GM19025 (cell line): Measurements from ENCODE around the gene FAH.

Source experiments
- ATAC-seq: cut with Tn5 transposase; IDR thresholded peaks from one replicate; pipeline ENCODE4 v1.9.1; 2021; ENCODE audit warnings: mild to moderate bottlenecking, low read depth, moderate library complexity; ENCODE audit not compliant: unreplicated experiment

Gene FAH

GRCh38 chr15:80228959-80229610, 76.3 kb downstream of the FAH start:
- no peak for ATAC-seq

GRCh38 chr15:80231371-80231770, 78.6 kb downstream of the FAH start:
- ATAC-seq, result no peak

GRCh38 chr15:80233581-80233980, 80.8 kb downstream of the FAH start:
- no peak for ATAC-seq

- ATAC-seq, result no peak
Observed at GRCh38 chr15:80234883-80235282, 82.1 kb downstream of the FAH start.
